H7 (cell line): ENCODE data around the gene GAPVD1. TPM values are rescaled to one million over a fixed set of nuclear protein-coding genes. Genes with fewer than 3 reads are reported as not detected.
"Not testable (repeated sequence)": the region's sequence is repeated elsewhere in the genome, so short reads cannot be mapped to it uniquely, and the experiment has no call there.

Source experiments
- DNase-seq: peaks from one replicate; pipeline ENCODE4 v3.0.0; 2012
- H3K27me3 ChIP-seq: 2 replicates; pipeline ENCODE4 v1.6.0; 2011; ENCODE audit warnings: mild to moderate bottlenecking, low read length; ENCODE audit not compliant: control insufficient read depth, insufficient read depth
- H3K36me3 ChIP-seq: replicated peaks from 2 replicates; pipeline ENCODE4 v1.5.1; 2011; ENCODE audit warnings: low read length; ENCODE audit not compliant: control insufficient read depth, insufficient read depth
- H3K4me3 ChIP-seq: 2 replicates; pipeline ENCODE4 v1.5.1; 2011; ENCODE audit warnings: low read depth, mild to moderate bottlenecking, control low read depth, low read length, moderate library complexity; ENCODE audit not compliant: insufficient read depth
- total RNA-seq: library from RNA; depleted of rRNA; stranded (reverse); fragments of >200 nt; shearing (Covaris generic); gene quantifications from 2 replicates; pipeline ENCODE4 v1.2.3, GENCODE V29; 2014

GAPVD1 gene
- total RNA-seq, 1 experiment from 2014 or later, result 22.0 TPM

GRCh38 chr9:125264068-125264467 lies 2.4 kb downstream of the GAPVD1 start:
- H3K27me3 ChIP-seq, H3K36me3 ChIP-seq, H3K4me3 ChIP-seq, DNase-seq: not testable (repeated sequence)

- no peak for DNase-seq
- Histone ChIP-seq H3K36me3 (no peaks in the 10 kb centered on the region), H3K4me3 (no peak overlapping the region), H3K27me3 (no peaks in the 10 kb centered on the region)
Observed at GRCh38 chr9:125268394-125269013, 6.9 kb downstream of the GAPVD1 start.

GRCh38 chr9:125269014-125269397 lies 7.4 kb downstream of the GAPVD1 start:
- Histone ChIP-seq H3K36me3 (no peaks in the 10 kb centered on the region), H3K27me3 (no peaks in the 10 kb centered on the region), H3K4me3 (no peak overlapping the region)
- no peak for DNase-seq

- no peak overlapping the region for H3K4me3 ChIP-seq
Observed at GRCh38 chr9:125271081-125271480, 9.5 kb downstream of the GAPVD1 start.

GRCh38 chr9:125272697-125273096 lies 11.1 kb downstream of the GAPVD1 start:
- DNase-seq, result no peak
- Histone ChIP-seq H3K4me3 (no peak overlapping the region), H3K27me3 (no peaks in the 10 kb centered on the region), H3K36me3 (no peaks in the 10 kb centered on the region)

More at GRCh38 chr9:125271081-125271480, 9.5 kb downstream of the GAPVD1 start:
- DNase-seq, result no peak
- H3K36me3 ChIP-seq, result no peaks in the 10 kb centered on the region
- H3K27me3 ChIP-seq, result no peaks in the 10 kb centered on the region

GRCh38 chr9:125276771-125277170 lies 15.1 kb downstream of the GAPVD1 start:
- no peak for DNase-seq
- H3K27me3 ChIP-seq, result no peaks in the 10 kb centered on the region
- no peaks in the 10 kb centered on the region for H3K36me3 ChIP-seq
- no peak overlapping the region for H3K4me3 ChIP-seq

- no peaks in the 10 kb centered on the region for H3K27me3 ChIP-seq
- no peak for DNase-seq
- H3K36me3 ChIP-seq, result no peaks in the 10 kb centered on the region
- no peak overlapping the region for H3K4me3 ChIP-seq
Observed at GRCh38 chr9:125277411-125277810, 15.8 kb downstream of the GAPVD1 start.

GRCh38 chr9:125280945-125281344 lies 19.3 kb downstream of the GAPVD1 start:
- no peaks in the 10 kb centered on the region for H3K27me3 ChIP-seq
- H3K36me3 ChIP-seq, result no peaks in the 10 kb centered on the region
- no peak overlapping the region for H3K4me3 ChIP-seq
- no peak for DNase-seq

- no peaks in the 10 kb centered on the region for H3K36me3 ChIP-seq
- DNase-seq, result no peak
- H3K27me3 ChIP-seq, result no peaks in the 10 kb centered on the region
- H3K4me3 ChIP-seq, result no peak overlapping the region
Observed at GRCh38 chr9:125284855-125285254, 23.2 kb downstream of the GAPVD1 start.

- H3K4me3 ChIP-seq, H3K36me3 ChIP-seq, DNase-seq, H3K27me3 ChIP-seq: not testable (repeated sequence)
Observed at GRCh38 chr9:125286935-125287433, 25.4 kb downstream of the GAPVD1 start.

GRCh38 chr9:125293134-125293533 lies 31.5 kb downstream of the GAPVD1 start:
- Histone ChIP-seq H3K36me3 (no peaks in the 10 kb centered on the region), H3K27me3 (no peaks in the 10 kb centered on the region), H3K4me3 (no peak overlapping the region)
- DNase-seq, result no peak

GRCh38 chr9:125295657-125296056 lies 34.0 kb downstream of the GAPVD1 start:
- DNase-seq, result no peak
- Histone ChIP-seq H3K27me3 (no peaks in the 10 kb centered on the region), H3K36me3 (no peaks in the 10 kb centered on the region; the same call in 1 of the 2 replicates), H3K4me3 (no peak overlapping the region)

GRCh38 chr9:125296843-125297372 lies 35.3 kb downstream of the GAPVD1 start:
- H3K36me3 ChIP-seq, result no peaks in the 10 kb centered on the region; the same call in none of the 2 replicates
- no peaks in the 10 kb centered on the region for H3K27me3 ChIP-seq
- H3K4me3 ChIP-seq, result no peak overlapping the region
- no peak for DNase-seq

GRCh38 chr9:125297917-125298316 lies 36.3 kb downstream of the GAPVD1 start:
- no peak overlapping the region for H3K4me3 ChIP-seq
- H3K27me3 ChIP-seq, result no peaks in the 10 kb centered on the region
- H3K36me3 ChIP-seq, result peaks cover 2% of the 10 kb centered on the region
- DNase-seq, result no peak

GRCh38 chr9:125302241-125302640 lies 40.6 kb downstream of the GAPVD1 start:
- DNase-seq, result no peak
- H3K27me3 ChIP-seq, result no peaks in the 10 kb centered on the region
- peaks cover 2% of the 10 kb centered on the region for H3K36me3 ChIP-seq
- no peak overlapping the region for H3K4me3 ChIP-seq
